IPS DF 4.7 (cell line): ENCODE data around the gene DSP.

Experiments
- DNase-seq: peaks from one replicate; pipeline ENCODE4 v3.0.0-alpha.2; 2013; ENCODE audit warnings: low spot score; ENCODE audit errors: extremely low read depth

DSP gene

GRCh38 chr6:7534192-7534591, 7.3 kb upstream of the DSP start:
- DNase-seq, result no peak

GRCh38 chr6:7535498-7535897, 6.0 kb upstream of the DSP start:
- no peak for DNase-seq

GRCh38 chr6:7537565-7538174, 3.8 kb upstream of the DSP start:
- DNase-seq, result no peak

- DNase-seq, result no peak
Measured at GRCh38 chr6:7538484-7538883, 3.0 kb upstream of the DSP start.

- no peak for DNase-seq
Measured at GRCh38 chr6:7540595-7540994, 876 bp upstream of the DSP start.

- DNase-seq, result no peak
Measured at GRCh38 chr6:7542065-7542873, 798 bp downstream of the DSP start.

- no peak for DNase-seq
Measured at GRCh38 chr6:7542874-7543624, 1.6 kb downstream of the DSP start.

- DNase-seq, result no peak
Measured at GRCh38 chr6:7543789-7544424, 2.4 kb downstream of the DSP start.

GRCh38 chr6:7544597-7544996, 3.1 kb downstream of the DSP start:
- DNase-seq, result no peak

- no peak for DNase-seq
Measured at GRCh38 chr6:7545316-7546019, 4.0 kb downstream of the DSP start.

GRCh38 chr6:7546020-7546369, 4.5 kb downstream of the DSP start:
- DNase-seq, result no peak

- no peak for DNase-seq
Measured at GRCh38 chr6:7546383-7546782, 4.9 kb downstream of the DSP start.

GRCh38 chr6:7546896-7547295, 5.4 kb downstream of the DSP start:
- DNase-seq, result no peak

- no peak for DNase-seq
Measured at GRCh38 chr6:7547315-7547714, 5.8 kb downstream of the DSP start.

GRCh38 chr6:7550433-7550801, 8.9 kb downstream of the DSP start:
- DNase-seq, result no peak

GRCh38 chr6:7554533-7555275, 13.2 kb downstream of the DSP start:
- no peak for DNase-seq

- DNase-seq, result no peak
Measured at GRCh38 chr6:7555671-7556070, 14.2 kb downstream of the DSP start.

- DNase-seq, result no peak
Measured at GRCh38 chr6:7556394-7557106, 15.1 kb downstream of the DSP start.

- no peak for DNase-seq
Measured at GRCh38 chr6:7557652-7558051, 16.2 kb downstream of the DSP start.

GRCh38 chr6:7558781-7559180, 17.3 kb downstream of the DSP start:
- DNase-seq, result no peak
